ENCODE data around the gene PPFIA2.

PPFIA2 gene

DNA sequence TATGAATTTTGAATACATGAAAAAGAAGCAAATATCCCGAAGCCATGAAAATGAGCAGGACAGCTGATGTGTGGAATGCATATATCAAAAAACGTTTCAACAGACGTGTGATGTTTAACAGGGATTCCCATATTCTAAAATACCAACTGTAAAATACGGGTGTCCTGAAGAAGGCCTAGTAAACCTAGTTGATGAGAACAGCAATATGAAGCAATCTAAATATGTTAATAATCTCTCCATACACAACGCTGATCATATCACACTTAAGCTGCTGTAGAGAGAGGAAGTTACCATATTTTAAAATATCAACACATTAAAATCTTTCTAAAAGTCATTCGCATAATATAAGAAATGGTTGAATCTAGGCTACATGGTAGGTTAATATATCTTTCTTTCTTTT is 317.5 kb downstream of the PPFIA2 start:
- no peak for DNase-seq (ENCODE audit: low read depth)

DNA sequence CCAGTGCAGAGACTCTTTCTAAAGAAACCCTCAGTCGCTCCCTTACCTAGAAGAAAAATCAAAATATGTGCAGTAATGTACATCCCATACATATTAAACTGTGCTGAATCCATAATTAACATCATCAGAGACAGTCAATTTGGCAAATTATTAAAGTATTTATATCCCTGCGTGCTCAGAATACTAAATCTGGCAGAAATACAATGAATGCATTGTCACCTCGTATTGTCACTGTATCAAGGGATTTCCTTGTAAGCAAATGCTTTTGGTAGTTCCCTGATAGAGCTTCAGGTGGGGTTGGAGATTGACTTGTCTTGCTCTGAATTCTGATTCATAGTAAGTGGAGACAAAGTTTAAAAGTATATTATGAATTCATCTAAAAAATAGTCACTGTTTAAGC is 319.1 kb downstream of the PPFIA2 start:
- no peak for DNase-seq (ENCODE audit: low read depth)

DNA sequence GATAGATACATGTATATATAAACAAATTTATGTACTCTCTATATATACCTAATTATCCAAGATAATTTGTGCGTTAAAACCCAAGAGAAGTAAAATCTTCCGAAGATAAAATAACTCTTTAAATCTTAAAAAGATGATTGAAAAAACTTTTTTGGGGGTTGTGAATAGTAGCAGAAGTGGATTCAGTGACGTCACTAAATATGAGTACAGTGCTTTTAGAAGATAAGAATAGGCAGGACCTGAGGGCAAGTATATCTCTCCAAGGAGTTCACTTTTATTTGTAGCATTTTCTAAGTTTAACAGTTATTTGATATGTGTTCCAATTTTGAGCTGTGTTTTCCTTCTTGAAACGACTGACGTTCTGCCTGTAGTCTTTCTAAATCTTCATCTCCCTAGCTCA is 319.8 kb downstream of the PPFIA2 start:
- no peak for DNase-seq (ENCODE audit: low read depth)

DNA sequence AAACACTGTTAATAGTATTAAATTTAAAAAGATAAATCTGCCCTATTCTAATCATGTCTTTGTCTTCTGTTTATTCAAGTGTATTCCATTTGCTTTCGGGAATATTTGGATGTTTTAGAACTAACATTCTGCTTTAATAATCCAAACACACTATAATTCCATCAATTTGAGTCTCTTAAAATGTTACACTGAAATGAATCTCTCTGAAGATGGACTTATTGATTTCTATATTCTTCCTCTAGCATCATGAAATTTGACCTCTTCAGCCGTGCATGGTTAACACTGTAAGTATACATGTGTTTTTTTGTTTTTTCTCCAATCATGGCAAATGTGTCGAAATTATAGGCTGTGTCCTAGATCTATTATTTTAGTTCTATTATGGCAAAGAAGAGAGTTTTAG is 342.1 kb downstream of the PPFIA2 start:
- no peak for DNase-seq (ENCODE audit: low read depth)

DNA sequence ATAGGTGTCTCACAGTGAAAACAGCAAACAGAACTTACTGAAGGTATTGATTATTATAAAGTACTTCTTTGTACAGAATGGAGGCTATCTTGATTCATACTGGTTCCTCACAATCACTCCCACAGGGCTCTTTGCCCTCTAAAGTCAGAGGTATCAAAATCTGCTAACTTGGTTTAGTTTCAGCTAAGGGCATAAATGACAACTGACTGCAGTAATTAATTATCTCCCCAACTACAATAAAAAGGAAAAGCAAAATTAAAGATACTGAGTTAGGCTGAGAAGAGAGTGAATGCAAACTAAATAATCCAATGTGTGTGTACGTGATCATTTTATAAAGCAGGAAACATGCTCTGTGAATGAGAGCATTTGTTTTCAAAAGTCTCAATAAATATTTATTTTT is 342.6 kb downstream of the PPFIA2 start:
- no peak for DNase-seq (ENCODE audit: low read depth)

DNA sequence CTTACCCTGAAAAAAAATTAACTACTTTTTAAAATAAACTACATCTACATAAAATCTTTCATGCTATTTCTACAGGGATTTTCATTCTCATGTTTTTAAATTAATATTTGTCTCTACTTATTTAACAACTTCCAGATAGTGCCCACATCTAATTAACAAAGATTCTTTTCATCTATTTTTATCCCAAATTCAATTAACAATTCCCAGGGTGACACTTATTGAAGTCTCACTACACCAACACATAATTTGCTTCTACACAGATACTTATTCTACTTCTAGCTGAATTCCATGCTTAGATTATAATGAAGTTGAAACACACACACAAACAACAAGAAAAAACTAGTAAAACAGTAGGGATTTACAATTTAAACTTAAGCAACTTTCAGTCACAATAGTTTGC is 344.7 kb downstream of the PPFIA2 start:
- no peak for DNase-seq (ENCODE audit: low read depth)

DNA sequence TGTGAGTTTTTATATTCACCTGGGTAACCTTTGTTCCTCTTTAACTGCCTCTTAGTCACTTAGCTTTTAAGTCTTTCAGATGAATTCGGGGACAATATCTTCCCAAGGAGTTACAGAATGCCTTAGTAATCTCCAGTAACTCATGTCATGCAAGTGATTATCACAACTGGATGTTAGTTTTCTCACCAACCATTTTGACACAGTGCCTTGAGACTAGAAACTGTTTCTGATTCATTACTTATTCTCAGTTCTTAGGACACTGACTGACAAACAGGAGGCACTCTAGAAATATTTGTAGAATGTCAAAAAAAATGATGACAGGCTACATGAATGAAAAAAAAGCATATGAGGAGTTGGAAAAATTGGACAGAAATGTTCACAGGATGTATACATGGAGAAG is 346.2 kb downstream of the PPFIA2 start:
- no peak for DNase-seq (ENCODE audit: low read depth)

DNA sequence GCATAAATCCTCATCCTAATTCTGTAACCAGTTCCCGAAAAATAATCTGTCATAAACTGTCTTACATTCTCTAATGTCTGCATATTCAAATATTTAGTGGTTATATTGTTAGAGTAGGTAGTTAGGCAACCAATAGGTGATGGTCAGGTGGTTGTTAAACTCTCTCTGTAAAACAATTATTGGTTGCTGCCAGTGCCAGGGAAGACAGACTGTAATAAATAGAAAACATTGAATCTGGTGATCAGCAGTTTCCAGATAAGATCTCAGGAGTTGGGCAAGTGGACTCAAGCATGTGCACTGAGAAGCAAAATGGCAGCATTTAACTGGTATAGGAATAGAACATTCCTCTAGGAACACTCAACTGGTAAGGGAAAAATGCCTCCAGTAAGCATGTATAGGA is 355.8 kb downstream of the PPFIA2 start:
- no peak for DNase-seq (ENCODE audit: low read depth)

DNA sequence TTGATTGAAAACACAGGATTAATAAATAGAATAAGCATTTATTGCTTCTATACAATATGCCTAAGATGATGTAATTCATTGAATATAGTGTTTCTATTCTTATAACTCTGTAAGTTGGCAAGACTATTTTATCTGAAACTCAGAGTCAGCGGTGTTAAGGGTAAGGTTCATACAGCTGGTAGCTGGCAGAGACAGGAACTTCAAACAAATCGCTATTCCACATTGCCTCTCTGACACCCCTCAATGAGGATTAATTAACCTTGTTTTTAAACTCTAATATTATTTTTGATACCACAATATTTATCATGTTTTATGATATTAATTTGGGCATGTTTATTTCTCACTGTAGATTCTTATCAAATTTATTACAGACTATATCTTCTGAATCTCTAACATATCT is 357.9 kb downstream of the PPFIA2 start:
- no peak for DNase-seq (ENCODE audit: low read depth)

DNA sequence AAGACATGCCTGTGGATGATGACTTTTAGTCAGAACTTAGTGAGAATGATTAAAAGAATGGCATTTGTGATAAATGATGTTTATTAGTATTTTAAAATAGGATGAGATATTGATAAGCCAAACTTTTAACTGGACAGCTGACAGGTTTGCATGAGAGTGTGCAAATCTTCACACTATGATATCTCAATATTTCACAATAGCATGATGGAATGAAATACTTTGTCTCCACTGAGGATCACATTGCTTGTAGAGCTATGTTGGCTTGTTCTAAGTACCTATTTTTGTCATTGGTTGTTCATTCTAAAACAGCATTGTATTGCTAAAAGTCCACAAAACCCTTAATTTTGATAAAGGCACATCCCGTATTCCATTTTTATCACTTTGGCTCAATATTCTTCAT is 359.1 kb downstream of the PPFIA2 start:
- no peak for DNase-seq (ENCODE audit: low read depth)

DNA sequence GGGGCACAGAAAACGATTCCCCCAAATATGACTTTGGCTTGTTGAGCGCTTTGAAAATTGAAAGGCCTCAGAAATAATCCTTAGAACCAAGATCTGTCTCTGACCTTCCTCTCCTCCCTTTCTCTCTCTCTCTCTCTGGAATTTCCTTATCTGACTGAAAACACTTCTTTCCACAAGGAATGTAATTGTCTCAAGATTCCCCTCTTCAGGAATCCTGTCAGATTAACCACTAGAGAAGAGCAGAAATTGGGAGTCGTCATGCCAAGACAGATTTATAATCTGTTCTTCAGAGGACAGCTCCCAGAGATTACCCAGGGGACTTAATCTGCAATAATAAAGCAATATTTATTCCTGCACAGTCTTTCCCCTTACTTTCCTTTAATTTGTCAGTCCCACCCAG is 363.7 kb downstream of the PPFIA2 start:
- DNase-seq (ENCODE audit: low read depth) = no peak

DNA sequence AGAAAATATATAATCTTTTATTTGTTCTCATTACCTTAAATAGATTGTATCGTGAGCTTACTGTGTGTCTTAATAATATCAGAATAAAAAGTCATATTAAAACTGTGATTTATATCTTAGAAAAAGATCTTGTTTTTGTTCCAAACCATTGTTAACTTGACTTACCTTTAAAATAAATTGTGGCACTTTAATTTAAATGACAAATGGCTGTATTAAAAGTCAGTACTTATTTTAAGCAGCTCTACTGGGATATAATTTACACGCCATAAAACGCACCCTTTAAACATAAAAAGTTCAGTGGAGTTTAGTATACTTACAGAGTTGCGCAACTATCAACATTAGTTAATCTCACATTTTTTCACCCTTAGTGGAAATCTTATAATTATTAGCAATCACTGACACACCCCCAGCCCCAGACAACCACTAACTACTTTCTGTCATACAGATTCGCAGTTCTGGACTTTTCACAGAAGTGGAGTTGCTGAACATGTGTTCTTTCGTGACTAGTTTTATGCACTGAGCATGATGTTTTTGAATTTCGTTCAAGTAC is 369.5 kb downstream of the PPFIA2 start:
- DNase-seq (ENCODE audit: low read depth) = no peak

DNA sequence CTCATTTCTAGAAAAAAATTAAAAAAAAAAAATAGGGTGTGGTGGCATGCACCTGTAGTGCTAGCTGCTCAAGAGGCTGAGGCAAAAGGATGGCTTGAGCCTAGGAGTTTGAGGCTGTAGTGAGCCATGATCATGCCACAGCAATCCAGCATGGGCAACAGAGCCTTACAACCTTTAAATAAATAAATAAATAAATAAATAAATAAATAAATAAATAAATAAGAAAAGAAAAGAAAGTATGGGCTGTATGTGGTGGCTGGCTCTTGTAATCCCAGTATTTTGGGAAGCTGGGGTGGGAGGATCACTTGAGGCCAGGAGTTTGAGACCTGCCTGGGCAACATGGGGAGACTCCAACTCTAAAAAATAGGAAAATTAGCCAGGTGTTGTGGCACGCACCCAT is 373.0 kb downstream of the PPFIA2 start:
- no peak for DNase-seq (ENCODE audit: low read depth)

DNA sequence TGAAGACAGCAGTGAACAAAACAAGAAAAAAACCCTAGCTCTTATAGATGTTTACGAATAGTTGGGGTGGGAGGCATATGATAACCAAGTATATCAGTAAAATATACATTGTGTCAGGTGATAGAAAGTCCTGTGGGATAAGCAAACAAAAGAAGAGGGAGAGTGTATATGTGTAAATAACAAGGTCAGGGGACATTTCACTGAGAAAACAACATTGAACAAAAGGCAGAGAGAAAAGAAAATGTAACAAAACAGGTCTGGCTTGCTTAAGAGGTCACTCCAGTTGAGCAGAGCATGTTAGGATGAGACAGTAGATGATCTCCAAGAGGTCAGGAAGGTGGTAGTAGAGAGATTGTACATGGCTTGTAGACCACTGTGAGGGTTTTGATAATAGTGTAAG is 377.2 kb downstream of the PPFIA2 start:
- no peak for DNase-seq (ENCODE audit: low read depth)

DNA sequence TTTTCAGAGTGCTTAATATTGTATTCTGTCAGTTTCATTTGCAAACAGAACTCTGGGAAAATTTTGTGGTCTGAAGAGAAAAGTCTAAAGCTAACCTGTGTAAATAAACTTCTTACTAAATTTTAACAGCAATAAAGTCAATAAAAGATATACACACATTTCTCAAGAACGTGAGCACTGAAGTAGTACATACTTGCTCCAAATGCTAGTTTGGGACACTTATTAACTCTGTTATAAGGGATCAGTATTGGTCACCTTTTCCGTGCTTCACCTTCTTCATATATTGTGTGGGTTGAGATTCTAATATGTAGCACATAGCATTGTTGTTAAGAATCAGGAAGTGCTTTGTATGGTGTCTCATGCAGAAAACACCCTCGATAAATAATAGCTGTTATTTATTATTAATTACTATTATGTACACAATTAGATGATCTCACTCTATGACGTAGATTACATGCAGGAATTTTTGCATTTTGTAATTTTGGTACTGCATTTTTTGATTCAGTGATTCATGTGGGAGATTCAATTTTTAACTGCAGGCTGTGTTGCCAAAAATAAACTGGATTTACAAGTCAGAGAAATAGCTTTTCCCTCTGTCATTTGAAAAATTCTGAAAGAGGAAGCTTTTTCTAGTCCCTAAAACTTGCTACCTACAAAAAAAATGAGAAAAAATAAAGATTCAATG is 380.4 kb downstream of the PPFIA2 start:
- no peak for DNase-seq (ENCODE audit: low read depth)

DNA sequence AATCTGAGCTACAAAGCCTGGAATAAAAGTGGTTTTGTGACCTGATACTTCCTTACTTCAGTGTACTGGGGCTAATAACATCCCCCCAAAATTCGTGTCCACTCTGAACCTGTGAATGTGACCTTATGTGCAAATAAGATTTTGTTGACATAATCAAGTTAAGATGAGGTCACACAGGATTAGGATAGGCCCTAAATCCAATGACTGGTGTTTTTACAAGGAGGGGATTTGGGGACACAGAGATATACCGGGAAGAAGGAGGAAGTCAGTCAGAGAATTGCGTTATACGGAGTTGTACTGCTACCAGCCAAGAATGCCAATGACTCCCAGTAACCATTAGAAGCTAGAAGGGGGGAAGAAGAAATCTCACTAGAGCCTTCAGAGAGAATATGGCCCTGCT is 381.4 kb downstream of the PPFIA2 start:
- DNase-seq (ENCODE audit: low read depth) = no peak

DNA sequence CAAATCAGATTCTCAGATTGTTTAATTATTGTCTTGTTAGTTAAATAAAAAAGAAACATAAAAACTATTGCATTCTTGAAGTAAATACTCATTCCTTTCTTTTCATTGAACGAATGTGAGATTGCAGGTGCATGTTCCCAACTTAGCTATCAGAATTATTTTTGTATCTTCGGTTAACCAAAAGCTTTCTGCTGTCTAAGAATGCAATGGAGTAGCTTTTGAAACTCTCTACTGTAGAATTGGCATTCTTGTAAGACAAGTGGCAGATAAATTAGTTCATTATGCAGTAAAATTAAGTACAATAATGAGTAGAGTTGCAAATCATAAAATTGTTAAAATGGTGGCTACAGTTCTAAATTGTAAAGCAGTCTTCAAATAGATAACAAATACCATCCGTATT is 383.2 kb downstream of the PPFIA2 start:
- DNase-seq (ENCODE audit: low read depth) = no peak

DNA sequence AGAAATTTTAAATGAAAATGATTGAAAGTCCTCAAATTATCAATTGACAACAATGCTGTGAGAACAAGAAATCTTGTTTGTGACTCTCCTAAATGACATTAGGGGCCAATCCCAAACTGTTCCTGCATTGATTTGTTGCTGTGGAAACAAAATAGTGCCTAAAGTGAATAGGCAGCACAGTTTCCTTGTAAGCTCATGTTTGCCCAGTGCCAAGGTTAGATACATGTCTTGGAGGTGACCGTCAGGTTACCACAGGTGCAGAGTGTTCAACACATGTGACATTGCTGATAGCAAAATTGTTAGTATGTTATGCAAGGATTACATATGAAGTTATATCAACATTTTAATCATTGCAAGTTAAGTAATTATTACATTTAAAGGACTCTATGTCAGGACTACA is 388.7 kb downstream of the PPFIA2 start:
- no peak for DNase-seq (ENCODE audit: low read depth)

DNA sequence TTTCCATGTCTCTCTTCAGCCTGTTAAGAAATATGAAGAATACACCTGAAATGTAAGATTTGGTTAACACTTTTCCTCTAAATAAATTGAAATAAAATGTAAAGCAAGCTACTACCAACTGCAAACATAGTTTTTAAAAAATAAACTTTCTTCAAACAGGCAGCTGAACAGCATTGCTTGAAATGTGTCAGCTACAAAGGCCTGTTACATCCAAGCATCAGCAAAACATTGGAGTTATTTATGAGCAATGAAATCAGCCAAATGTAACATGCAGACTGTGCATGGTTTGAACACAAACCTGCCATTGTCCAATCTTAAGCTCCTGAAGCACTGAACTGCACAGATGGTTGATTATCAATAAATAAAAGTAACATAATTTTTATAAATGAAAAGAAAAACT is 390.0 kb downstream of the PPFIA2 start:
- DNase-seq (ENCODE audit: low read depth) = no peak

DNA sequence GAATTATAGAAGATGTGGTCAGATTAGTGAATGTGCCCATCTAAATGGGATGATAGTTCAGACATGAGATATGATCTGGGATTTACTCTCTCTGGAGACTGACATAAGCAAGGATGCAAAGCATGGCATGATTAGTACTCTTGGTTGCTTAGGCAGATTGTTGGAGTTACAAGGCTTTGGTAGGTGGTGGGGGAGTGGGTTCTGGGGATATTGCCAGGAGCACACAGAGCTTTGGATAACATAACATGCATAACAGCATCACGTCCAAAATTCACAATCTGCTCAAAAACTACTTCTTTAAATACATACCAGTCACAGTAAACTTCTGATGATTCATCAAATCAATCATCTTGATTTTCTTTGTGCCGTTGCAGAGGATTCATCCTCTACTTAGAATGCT is 393.9 kb downstream of the PPFIA2 start:
- DNase-seq (ENCODE audit: low read depth) = no peak

DNA sequence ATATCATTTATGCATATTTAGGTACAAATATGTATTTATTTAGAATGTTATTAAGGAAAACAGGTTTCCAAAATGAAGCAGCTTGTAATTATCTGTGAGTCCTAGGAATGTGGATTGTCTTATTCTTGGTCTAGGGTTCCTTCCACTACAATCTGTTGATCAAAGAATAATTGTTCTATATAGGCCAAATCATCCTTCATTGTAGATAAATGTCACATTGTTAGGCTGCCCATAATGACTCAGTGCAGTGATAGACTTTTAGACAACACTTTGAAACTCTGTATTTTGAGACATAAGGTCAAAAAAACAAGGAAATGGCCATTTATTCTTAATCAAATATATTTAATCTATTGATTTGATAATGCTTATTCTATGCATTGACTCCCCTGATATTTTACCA is 398.2 kb downstream of the PPFIA2 start:
- DNase-seq (ENCODE audit: low read depth) = no peak

DNA sequence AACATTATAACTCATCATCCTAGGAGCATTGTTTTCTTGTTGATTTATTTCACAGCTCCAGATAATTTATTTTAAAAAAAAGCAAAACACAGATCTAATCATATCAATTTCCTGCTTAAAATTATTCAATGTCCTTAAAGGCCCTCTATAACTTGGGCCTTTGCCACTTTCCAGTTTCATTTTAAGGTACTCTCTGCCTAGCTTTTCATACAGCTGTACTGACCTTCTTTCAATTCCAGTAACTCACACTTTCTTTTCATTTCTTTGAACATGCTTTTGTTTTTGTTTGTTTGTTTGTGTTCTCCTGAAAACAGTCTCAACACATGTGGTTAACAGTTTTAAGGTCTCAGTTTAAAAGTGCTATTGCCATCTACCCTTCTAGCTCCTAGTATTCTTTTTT is 399.4 kb downstream of the PPFIA2 start:
- DNase-seq (ENCODE audit: low read depth) = no peak

DNA sequence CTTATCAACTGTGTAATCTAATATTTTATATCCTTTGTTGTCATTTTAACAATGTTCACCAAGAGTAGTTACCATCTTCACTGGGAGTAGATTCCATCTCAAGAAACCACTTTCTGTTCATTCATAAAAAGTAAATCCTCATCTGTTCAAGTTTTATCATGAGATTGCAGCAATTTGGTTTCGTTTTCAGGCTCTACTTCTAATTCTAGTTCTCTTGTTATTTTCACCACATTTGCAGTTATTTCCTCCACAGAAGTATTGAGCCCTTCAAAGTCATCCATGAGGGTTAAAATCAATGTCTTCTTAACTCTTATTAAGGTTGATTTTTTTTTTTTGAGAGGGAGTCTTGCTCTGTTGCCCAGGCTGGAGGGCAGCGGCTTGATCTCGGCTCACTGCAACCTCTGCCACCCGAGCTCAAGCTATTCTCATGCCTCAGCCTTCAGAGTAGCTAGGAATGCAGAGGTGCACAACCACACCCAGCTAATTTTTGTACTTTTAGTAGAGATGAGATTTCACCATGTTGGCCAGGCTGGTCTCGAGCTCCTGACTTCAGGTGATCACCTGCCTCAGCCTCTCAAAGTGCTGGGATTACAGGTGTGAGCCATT is 404.7 kb downstream of the PPFIA2 start:
- no peak for DNase-seq (ENCODE audit: low read depth)

DNA sequence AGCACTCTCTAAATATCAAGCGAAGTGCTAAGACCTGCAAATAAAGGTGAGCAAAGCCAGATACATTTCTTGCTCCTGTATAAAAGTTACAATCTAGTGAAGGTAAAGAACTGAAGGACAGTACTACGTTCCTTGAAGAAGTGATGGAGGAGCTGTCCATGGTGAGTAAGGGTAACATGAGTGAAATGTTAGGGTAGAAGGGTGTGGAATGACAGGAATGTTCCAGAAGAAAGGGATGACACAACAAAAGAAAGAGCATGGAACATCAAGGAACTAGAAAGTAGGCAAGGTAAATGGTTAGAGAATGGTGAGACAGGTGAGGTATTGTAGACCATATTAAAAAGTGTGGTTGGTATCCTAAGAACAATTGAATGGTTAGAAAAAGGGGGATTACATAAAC is 408.8 kb downstream of the PPFIA2 start:
- no peak for DNase-seq (ENCODE audit: low read depth)
